HG03442 (cell line): Measurements from ENCODE around the gene TEX36.
"Not testable (repeated sequence)": the region's sequence is repeated elsewhere in the genome, so short reads cannot be mapped to it uniquely, and the experiment has no call there.

Experiments used
- ATAC-seq: cut with Tn5 transposase; IDR thresholded peaks from one replicate; pipeline ENCODE4 v1.9.1; 2021; ENCODE audit warnings: mild to moderate bottlenecking, moderate library complexity; ENCODE audit not compliant: unreplicated experiment

The TEX36 gene, protein sequence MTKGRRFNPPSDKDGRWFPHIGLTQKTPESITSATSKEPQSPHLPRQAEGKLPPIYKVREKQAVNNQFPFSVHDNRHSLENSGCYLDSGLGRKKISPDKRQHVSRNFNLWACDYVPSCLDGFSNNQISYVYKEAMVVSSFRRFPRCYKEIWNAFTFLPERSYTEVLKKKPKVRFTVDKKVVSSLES

GRCh38 chr10:125683063-125683462, at the start of gene TEX36:
TSS of gene TEX36 (minus strand) at chr10:125683163. CDS start at chr10:125682989, 174 bp downstream.
- no peak for ATAC-seq

GRCh38 chr10:125727436-125727835, 44.5 kb upstream of the TEX36 start:
- no peak for ATAC-seq

DNA sequence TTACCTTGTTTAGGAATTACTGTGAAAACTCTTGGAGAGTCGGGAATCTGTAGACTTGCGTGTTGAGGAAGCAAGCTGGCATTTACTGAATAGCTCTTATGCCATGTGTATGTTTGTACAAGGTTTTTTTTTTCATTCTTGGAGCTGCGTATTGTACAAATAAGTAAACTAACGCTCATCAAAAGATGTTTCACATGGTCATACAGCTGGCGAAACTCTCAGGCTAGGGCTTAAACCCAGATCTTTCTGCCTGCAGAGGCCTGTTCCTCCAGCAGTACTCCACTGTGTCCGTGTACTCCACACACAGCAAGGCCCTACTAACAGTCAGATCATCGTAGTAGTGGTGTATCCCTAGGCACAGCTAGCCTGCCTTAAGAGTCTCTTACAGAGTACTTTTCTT, 44.0 kb upstream of the TEX36 start:
- no peak for ATAC-seq

DNA sequence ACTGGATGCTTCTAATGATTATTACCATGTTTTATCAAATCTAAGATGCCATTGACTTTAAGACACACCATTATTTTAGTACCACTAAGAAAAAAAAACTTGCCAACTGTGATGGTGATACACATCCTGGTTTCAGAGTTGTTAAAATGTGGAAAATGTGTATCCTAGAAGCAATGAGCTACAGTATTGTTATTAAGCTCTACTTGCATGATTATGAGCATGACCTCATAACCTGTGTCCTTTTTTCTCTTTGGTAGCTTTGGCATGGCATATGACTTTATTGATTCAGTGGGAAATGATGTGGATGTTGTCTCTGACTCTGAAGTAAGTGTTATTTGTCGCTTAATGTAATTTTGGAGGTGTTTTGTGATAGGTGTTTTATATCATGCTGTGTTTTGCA, 39.8 kb upstream of the TEX36 start:
- no peak for ATAC-seq

DNA sequence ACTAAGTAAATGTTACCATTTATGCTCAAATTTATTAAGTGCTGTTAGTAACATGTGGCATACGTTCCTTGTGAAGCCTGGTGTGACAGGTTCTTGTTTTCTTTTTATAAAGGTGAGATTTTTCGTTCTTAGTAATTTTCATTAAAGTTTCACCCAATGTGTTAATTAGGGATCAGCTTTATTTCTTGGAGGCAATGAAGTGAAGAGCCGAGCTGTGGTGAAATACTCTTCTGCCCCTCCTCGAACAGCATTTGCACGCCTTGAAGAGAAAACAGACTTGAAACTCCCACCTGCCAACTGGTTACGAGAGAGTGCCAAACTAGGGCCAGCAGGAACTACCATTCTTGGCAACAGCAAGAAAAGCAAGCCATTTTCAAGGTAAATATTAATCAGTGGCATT, 38.1 kb upstream of the TEX36 start:
- ATAC-seq: peak; percentile 26

GRCh38 chr10:125720002-125720382, 37.0 kb upstream of the TEX36 start:
- ATAC-seq: no peak

DNA sequence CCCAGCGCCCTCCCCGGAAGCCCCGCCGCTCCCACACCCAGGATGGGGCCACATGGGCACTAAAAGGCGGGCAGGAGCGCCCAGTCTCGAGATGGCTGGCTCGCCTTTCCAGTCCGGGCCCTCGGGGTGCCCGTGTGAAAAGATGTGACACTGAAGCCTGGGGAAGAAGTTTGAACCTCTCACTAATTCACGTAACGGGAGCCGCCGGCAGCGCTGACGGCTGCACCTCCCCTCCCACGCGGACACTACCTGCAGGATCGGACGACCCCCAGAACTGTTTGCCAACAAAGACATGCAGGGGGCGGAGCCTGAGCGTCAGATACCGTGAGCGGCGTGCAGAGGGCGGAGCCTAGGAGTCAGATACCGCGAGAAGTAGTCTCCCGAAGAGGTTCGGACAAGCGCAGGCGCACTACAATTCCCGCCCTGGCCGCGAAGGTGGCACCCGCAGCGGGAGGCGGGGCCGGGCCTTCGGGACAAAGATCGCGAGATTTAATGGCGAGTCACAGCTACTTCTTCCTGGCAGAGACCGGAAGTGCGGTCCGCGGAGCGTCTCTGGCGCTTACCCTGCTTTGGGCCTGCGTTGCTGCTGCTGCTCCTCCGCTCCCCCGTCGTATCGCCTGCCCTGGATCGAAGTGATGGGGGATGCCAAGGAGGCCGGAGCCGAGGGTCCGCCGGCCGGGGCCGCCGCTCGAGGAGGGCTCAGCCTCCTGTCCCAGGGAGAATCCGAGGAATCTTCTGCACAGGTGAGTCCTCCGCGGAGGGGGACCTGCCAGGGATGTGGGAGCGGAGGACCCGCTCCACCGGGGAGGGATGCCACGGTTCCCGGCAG, 36.4 kb upstream of the TEX36 start, which contains the start of gene EDRF1:
TSS of gene EDRF1 (plus strand) at position 537 of the 829 bp plus-strand sequence. CDS start at position 636, 99 bp downstream.
- ATAC-seq: peak; percentile 90

- not testable (repeated sequence) for ATAC-seq
Observed at GRCh38 chr10:125714728-125715127, 31.8 kb upstream of the TEX36 start.

GRCh38 chr10:125711110-125711750, 28.3 kb upstream of the TEX36 start:
- ATAC-seq: no peak

GRCh38 chr10:125709553-125710474, 26.9 kb upstream of the TEX36 start:
- no peak for ATAC-seq

DNA sequence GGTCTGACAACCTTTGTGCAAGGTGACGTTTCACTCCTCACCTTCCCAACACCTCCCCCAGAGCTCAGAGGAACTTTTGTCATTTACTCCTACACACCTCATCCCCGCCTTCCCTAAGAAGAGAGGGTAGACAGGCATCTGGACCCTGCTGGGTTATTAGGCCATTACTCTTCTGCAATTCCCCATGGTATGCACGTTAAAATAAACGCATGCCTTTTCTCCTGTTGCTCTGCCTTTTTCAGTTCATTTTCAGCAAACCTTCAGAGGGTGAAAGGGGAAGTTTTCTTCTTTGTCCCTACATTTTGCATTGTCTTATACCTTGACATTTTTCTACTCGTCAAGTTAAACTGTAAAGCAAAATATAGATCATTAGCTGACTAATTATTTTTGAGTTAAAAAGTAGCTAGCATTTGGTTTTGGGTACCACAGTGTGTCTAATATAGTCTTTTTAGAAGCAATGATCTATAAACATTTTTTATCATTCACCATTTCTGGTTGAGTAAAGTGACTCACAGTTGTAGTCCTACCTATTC, 26.1 kb upstream of the TEX36 start:
- ATAC-seq: no peak

GRCh38 chr10:125707541-125708468, 24.8 kb upstream of the TEX36 start:
- ATAC-seq: no peak

DNA sequence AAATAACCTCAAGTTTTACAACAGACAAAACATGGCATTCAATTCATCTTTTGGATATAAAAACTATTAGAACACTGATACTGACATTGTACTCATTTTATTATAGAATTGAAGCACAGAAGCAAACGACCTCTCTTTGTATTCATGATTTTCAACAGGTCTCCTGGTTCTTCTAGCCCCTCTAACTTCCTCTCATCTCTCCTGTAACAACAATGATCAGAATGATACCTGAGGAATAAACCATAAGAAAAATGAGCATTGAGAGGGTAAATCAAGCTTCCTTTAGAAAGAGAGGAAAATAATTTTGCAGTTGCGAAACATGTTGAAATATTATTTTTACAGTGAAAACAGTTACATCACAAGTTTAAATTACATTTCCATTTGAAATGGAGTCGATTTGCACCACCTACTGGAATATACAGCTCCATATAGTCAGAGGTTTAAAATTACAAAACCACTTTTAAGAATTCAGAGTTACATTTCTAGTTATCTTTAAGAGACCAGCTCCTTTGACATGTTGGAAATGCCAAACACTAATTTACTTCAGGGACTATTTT, 17.5 kb upstream of the TEX36 start:
- no peak for ATAC-seq

DNA sequence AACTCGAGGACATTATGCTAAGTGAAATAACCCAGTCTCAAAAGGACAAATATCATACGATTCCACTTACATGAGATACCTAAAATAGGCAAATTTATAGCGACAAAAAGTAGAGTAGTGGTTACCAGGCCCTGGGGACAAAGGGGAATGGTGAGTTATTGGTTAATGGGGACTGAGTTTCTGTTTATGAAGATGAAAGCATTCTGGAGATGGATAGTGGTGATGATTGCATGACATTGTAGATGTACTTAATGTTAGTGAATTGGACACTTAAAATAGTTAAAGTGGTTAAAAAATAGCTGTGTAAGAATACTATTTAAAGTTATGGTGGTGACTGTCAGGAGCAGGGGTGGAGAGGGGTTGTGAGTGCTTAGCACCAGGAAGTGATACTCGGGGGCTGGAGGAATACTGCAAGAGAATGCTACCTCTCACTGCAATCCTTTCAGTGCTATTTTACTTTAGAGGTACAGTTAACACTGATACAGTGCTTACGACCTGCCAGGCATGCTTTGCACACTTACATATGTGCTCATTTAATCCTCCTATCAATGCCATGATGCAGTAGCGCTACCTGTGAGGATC, 16.7 kb upstream of the TEX36 start:
- no peak for ATAC-seq

GRCh38 chr10:125698481-125698998, 15.6 kb upstream of the TEX36 start:
- ATAC-seq: no peak

GRCh38 chr10:125696884-125697283, 13.9 kb upstream of the TEX36 start:
- ATAC-seq: not testable (repeated sequence)

DNA sequence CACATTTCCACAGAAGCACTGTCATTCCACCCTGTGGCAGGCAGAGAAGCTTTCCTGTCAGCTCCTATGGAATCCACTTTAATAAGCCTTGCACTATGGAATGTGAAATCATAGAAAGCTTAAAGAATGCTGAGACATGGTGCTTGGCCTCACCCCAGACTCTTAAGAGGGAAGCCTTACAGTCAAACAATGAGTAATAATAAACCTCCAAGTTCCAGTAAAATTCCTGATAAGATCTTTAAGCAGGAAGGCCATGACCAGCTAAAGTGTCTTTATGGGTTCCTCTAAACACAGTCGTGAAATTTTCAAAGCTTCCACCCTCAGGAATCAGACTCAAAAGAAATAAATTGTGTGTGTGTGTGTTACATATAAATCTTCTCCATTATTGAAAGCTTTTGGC, 11.9 kb upstream of the TEX36 start:
- no peak for ATAC-seq

GRCh38 chr10:125693524-125693847, 10.5 kb upstream of the TEX36 start:
- ATAC-seq: no peak
